ENCODE results near the gene DHDDS. TPM values are rescaled to one million over a fixed set of nuclear protein-coding genes. Genes with fewer than 3 reads are reported as not detected.
"Not testable (repeated sequence)": the region's sequence is repeated elsewhere in the genome, so short reads cannot be mapped to it uniquely, and the experiment has no call there.

Gene DHDDS
- total RNA-seq = 67.1 to 89.2 TPM (median 78.3 TPM) in 3 replicates
- long read RNA-seq, transcript DHDDS-201 (9 exons, 1,403 nt) = major isoform, 29 of 109 reads
- long read RNA-seq, transcript DHDDS-202 (9 exons, 3,245 nt) = minor isoform, 7 of 109 reads
- long read RNA-seq, partial matches to known transcripts = 19 of 109 reads
- long read RNA-seq, other reads (novel, unspliced or antisense) = 51 of 109 reads

DNA sequence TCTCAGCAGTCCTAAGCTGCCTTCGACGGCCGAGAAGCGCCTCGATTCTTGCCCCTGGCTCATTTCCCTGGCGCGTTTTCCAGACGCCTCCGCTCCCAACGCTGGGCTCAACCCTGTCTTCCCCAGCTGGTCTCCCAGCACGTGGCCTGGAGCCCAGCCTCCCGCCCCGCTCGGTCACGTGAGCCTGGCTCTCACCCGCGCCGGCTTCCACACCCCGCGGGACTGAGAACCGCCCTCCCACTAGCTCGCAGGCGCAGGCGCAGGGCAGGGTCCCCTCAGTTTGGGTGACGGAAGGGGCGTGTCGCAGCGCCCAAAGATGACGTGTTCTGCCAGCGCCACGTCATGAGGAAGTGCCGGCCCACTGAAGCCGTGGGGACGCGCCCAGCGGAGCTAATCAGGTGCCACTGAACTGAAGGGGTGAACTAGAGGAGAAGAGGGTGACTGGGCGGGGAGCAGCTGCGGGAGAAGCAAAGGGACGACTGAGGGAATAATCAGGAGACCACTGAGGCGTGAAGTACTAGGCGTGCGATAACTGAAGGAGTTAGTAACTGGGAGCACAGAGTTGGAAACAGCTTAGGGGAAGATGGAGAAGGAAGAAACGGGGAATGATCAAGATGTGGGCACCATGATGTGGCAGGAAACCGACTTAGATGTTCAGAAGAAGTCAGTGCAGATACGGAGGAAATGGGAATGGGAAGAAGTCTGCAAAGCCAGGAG is at the start of gene DHDDS:
Gene DHDDS, plus strand, starts transcription at position 343 of the 717 bp plus-strand sequence. CDS start 625 bp downstream, outside the sequence.
- Mint-ChIP-seq H3K36me3 (ENCODE audit: low read depth) (peaks cover 8% of the 10 kb centered on the region), H3K27me3 (ENCODE audit: low read depth) (no peaks in the 10 kb centered on the region), H3K9me3 (ENCODE audit: low read depth) (no peaks in the 10 kb centered on the region), H3K4me1 (ENCODE audit: low read depth) (peaks cover 23% of the 10 kb centered on the region), H3K4me3 (ENCODE audit: unreplicated experiment) (peak within 1 kb of the TSS; percentile 99), H3K27ac (ENCODE audit: unreplicated experiment) (peak within 1 kb of the TSS; percentile 99)
- TF ChIP-seq CTCF (IDR thresholded peaks at IDR 0.05) = no peak
- peak; percentile 99 for DNase-seq (ENCODE audit: low spot score)

- H3K36me3 Mint-ChIP-seq (ENCODE audit: low read depth) = no peaks in the 10 kb centered on the region
- H3K27me3 Mint-ChIP-seq (ENCODE audit: low read depth) = no peaks in the 10 kb centered on the region
- H3K9me3 Mint-ChIP-seq (ENCODE audit: low read depth) = no peaks in the 10 kb centered on the region
- no peak overlapping the region for H3K4me3 Mint-ChIP-seq (ENCODE audit: unreplicated experiment)
- TF ChIP-seq CTCF (IDR thresholded peaks at IDR 0.05) = no peak
- no peaks in the 10 kb centered on the region for H3K4me1 Mint-ChIP-seq (ENCODE audit: low read depth)
- no peak overlapping the region for H3K27ac Mint-ChIP-seq (ENCODE audit: unreplicated experiment)
- no peak for DNase-seq (ENCODE audit: low spot score)
Measured at GRCh38 chr1:26384076-26384475, 48.0 kb upstream of the DHDDS start.

DNA sequence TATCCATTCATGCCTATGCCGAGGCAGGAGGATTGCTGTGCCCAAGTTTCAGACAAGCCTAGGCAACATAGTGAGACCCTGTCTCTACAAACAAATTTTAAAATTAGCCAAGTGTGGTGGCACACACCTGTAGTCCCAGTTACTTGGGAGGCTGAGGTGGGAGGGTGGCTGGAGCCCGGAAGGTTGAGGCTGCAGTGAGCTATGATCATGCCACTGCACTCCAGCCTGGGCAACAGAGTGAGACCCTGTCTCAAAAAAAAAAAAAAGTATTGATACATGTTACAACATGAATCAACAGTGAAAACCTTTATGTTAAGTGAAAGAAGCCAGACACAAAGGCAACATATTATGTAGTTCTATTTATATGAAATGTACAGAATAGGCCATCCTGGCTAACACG is 47.1 kb upstream of the DHDDS start:
- not testable (repeated sequence) for H3K9me3 Mint-ChIP-seq (ENCODE audit: low read depth); H3K36me3 Mint-ChIP-seq (ENCODE audit: low read depth); H3K27me3 Mint-ChIP-seq (ENCODE audit: low read depth); H3K4me1 Mint-ChIP-seq (ENCODE audit: low read depth); H3K27ac Mint-ChIP-seq (ENCODE audit: unreplicated experiment); H3K4me3 Mint-ChIP-seq (ENCODE audit: unreplicated experiment); DNase-seq (ENCODE audit: low spot score)

DNA sequence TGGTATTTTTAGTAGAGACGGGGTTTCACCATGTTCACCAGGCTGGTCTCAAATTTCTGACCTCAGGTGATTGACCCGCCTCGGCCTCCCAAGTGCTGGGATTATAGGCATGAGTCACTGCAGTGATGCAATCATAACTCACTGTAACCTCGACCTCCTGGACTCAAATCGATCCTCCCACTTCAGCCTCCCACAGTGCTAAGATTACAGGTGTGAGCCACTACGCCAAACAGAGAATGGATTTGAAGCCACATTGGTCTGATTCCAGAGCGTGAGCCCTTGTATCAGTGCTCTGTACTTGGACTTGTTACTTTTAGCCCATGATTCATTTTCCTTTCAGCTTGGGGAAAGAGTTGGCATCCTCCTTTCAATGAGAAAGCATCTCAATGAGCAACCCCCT is 44.7 kb upstream of the DHDDS start:
- Mint-ChIP-seq H3K4me3 (ENCODE audit: unreplicated experiment) (no peak overlapping the region), H3K4me1 (ENCODE audit: low read depth) (no peaks in the 10 kb centered on the region), H3K9me3 (ENCODE audit: low read depth) (no peaks in the 10 kb centered on the region), H3K36me3 (ENCODE audit: low read depth) (no peaks in the 10 kb centered on the region), H3K27me3 (ENCODE audit: low read depth) (peaks cover 1% of the 10 kb centered on the region), H3K27ac (ENCODE audit: unreplicated experiment) (no peak overlapping the region)
- TF ChIP-seq CTCF (IDR thresholded peaks at IDR 0.05) = no peak
- no peak for DNase-seq (ENCODE audit: low spot score)

DNA sequence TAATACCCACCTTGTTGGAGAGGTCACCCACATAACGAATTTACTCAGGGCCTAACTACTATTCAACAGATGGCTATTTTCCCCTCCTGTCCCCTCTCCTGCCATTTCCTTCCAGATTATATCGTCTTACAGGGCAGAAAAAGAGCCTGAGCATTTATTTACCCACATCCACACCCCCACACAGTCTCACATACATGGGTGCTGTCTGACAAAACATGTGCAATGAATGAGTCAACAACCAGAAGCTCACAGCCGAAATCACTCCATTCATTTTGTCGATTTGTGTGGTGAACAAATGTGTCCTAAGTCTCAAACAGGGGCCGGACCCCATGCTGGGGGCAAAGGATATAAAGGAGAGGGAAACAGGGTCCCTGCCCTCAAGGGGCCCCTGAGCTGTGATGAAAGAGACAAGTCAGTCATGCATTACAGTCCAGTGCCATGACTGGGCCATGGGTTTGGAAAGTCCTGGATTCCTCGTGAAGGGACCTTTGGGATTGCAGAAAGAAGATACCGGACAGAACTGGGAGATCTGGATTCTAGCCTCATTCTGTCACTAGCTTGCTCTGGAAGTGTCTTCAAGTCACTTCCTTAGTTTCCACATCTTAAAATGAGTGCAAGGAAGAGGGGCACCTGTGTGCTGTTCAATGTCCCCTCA is 43.2 kb upstream of the DHDDS start:
- no peak overlapping the region for H3K4me3 Mint-ChIP-seq (ENCODE audit: unreplicated experiment)
- TF ChIP-seq CTCF (IDR thresholded peaks at IDR 0.05) = no peak
- no peaks in the 10 kb centered on the region for H3K4me1 Mint-ChIP-seq (ENCODE audit: low read depth)
- H3K36me3 Mint-ChIP-seq (ENCODE audit: low read depth) = no peaks in the 10 kb centered on the region
- H3K9me3 Mint-ChIP-seq (ENCODE audit: low read depth) = no peaks in the 10 kb centered on the region
- H3K27me3 Mint-ChIP-seq (ENCODE audit: low read depth) = peaks cover 1% of the 10 kb centered on the region
- no peak overlapping the region for H3K27ac Mint-ChIP-seq (ENCODE audit: unreplicated experiment)
- no peak for DNase-seq (ENCODE audit: low spot score)
